ENCODE results near the gene DLK1.

DNA sequence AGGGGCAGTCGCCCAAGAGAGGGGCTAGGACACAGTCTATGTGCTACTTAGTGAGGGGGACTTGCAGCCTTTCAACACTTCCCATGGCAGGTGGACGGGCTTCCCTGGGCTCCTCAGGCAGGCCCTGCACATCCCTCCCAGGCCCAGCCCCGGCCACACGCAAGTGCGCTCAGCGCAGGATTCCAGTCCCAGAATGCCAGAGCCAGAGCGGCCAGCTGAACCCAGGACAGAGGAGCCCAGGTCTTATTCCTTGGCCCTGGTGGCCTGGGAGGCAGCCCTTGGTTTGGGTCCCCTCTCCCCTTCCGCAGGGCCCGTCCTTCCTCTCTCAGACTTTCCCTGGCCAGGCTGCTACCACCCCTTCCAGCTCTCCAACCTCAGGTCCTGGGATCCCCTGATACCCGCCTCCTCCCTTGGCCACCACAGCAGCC is 12.0 kb downstream of the DLK1 start:
- TF ChIP-seq POLR2A (IDR thresholded peaks at IDR 0.05), result no peak
- TF ChIP-seq, protein P1, sequence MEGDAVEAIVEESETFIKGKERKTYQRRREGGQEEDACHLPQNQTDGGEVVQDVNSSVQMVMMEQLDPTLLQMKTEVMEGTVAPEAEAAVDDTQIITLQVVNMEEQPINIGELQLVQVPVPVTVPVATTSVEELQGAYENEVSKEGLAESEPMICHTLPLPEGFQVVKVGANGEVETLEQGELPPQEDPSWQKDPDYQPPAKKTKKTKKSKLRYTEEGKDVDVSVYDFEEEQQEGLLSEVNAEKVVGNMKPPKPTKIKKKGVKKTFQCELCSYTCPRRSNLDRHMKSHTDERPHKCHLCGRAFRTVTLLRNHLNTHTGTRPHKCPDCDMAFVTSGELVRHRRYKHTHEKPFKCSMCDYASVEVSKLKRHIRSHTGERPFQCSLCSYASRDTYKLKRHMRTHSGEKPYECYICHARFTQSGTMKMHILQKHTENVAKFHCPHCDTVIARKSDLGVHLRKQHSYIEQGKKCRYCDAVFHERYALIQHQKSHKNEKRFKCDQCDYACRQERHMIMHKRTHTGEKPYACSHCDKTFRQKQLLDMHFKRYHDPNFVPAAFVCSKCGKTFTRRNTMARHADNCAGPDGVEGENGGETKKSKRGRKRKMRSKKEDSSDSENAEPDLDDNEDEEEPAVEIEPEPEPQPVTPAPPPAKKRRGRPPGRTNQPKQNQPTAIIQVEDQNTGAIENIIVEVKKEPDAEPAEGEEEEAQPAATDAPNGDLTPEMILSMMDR (IDR thresholded peaks at IDR 0.05 in 4 of 5, conservative IDR thresholded peaks at IDR 0.05 in 1 of 5), result no peak
